ACC112 (cell line): ENCODE measurements around the gene KLK5.
"Not testable (repeated sequence)": the region's sequence is repeated elsewhere in the genome, so short reads cannot be mapped to it uniquely, and the experiment has no call there.

Experiments used
- H2AFZ ChIP-seq: fragments of 200-600 bp; sonication (generic); one replicate; pipeline ENCODE4 v1.6.0; 2017; ENCODE audit warnings: antibody characterized with exemption, low read length; ENCODE audit not compliant: unreplicated experiment
- H3K27ac ChIP-seq: fragments of 200-600 bp; sonication (generic); 2 replicates; pipeline ENCODE4 v1.5.1; 2014; ENCODE audit warnings: low read depth, mild to moderate bottlenecking, antibody characterized with exemption, low read length, moderate library complexity
- H3K27me3 ChIP-seq: fragments of 200-600 bp; sonication (generic); 2 replicates; pipeline ENCODE4 v1.6.1; 2014; ENCODE audit warnings: mild to moderate bottlenecking, antibody characterized with exemption, low read length, moderate library complexity, mixed read lengths; ENCODE audit not compliant: insufficient read depth
- H3K36me3 ChIP-seq: fragments of 200-600 bp; sonication (generic); 2 replicates; pipeline ENCODE4 v1.6.1; 2016; ENCODE audit warnings: mild to moderate bottlenecking, antibody characterized with exemption, low read length, moderate library complexity, mixed read lengths; ENCODE audit not compliant: insufficient read depth
- H3K4me1 ChIP-seq: fragments of 200-600 bp; sonication (generic); one replicate; pipeline ENCODE4 v1.6.1; 2016; ENCODE audit warnings: low read length, mixed read lengths; ENCODE audit not compliant: insufficient read depth, unreplicated experiment, control insufficient read depth
- H3K4me3 ChIP-seq: fragments of 200-600 bp; sonication (generic); 2 replicates; pipeline ENCODE4 v1.5.1; 2014; ENCODE audit warnings: mild to moderate bottlenecking, low read depth, low read length
- H3K79me2 ChIP-seq: fragments of 200-600 bp; sonication (generic); one replicate; pipeline ENCODE4 v1.6.0; 2016; ENCODE audit warnings: low read length; ENCODE audit not compliant: control insufficient read depth, unreplicated experiment, insufficient read depth

Gene KLK5

GRCh38 chr19:50952910-50953309, at the start of gene KLK5:
TSS of gene KLK5 (minus strand) at chr19:50953038. CDS start at chr19:50952657, 381 bp downstream.
- H2AFZ ChIP-seq, result no peak within 1 kb of the TSS
- H3K4me1 ChIP-seq, result no peaks in the 10 kb centered on the region
- H3K79me2 ChIP-seq, result no peaks in the 10 kb centered on the region
- H3K36me3 ChIP-seq, result no peaks in the 10 kb centered on the region
- no peak within 1 kb of the TSS for H3K27ac ChIP-seq
- H3K27me3 ChIP-seq, result peaks cover 11% of the 10 kb centered on the region; the same call in 1 of the 2 replicates
- no peak within 1 kb of the TSS for H3K4me3 ChIP-seq

- Histone ChIP-seq H3K27me3 (peaks cover 28% of the 10 kb centered on the region), H3K36me3 (no peaks in the 10 kb centered on the region), H3K4me3 (no peak overlapping the region), H2AFZ (no peak overlapping the region), H3K79me2 (no peaks in the 10 kb centered on the region), H3K27ac (no peak overlapping the region), H3K4me1 (no peaks in the 10 kb centered on the region)
Observed at GRCh38 chr19:51002089-51002532, 49.3 kb upstream of the KLK5 start.

- H3K4me3 ChIP-seq, result no peak within 1 kb of the TSS
- H2AFZ ChIP-seq, result no peak within 1 kb of the TSS
Observed at GRCh38 chr19:51001515-51001914, 48.7 kb upstream of the KLK5 start, which contains the start of gene KLK8. TSS of gene KLK8 (minus strand) at chr19:51001604. CDS start at chr19:51001167, 437 bp downstream.

GRCh38 chr19:51000981-51001380, 48.1 kb upstream of the KLK5 start:
- Histone ChIP-seq H3K4me1 (no peaks in the 10 kb centered on the region), H3K79me2 (no peaks in the 10 kb centered on the region), H3K27ac (no peak overlapping the region), H3K36me3 (no peaks in the 10 kb centered on the region), H3K27me3 (peaks cover 24% of the 10 kb centered on the region), H2AFZ (no peak overlapping the region), H3K4me3 (no peak overlapping the region)

More at GRCh38 chr19:51001515-51001914, 48.7 kb upstream of the KLK5 start, which contains the start of gene KLK8:
- Histone ChIP-seq H3K27me3 (peaks cover 29% of the 10 kb centered on the region), H3K36me3 (no peaks in the 10 kb centered on the region), H3K4me1 (no peaks in the 10 kb centered on the region), H3K27ac (no peak within 1 kb of the TSS), H3K79me2 (no peaks in the 10 kb centered on the region)

- Histone ChIP-seq H3K27me3 (peaks cover 23% of the 10 kb centered on the region), H3K36me3 (no peaks in the 10 kb centered on the region), H3K79me2 (no peaks in the 10 kb centered on the region), H3K4me3 (no peak overlapping the region), H3K27ac (no peak overlapping the region), H3K4me1 (no peaks in the 10 kb centered on the region), H2AFZ (no peak overlapping the region)
Observed at GRCh38 chr19:51000426-51000825, 47.6 kb upstream of the KLK5 start.

- no peaks in the 10 kb centered on the region for H3K4me1 ChIP-seq
- H2AFZ ChIP-seq, result no peak overlapping the region
- no peaks in the 10 kb centered on the region for H3K79me2 ChIP-seq
- peaks cover 16% of the 10 kb centered on the region for H3K27me3 ChIP-seq
- no peak overlapping the region for H3K27ac ChIP-seq
- no peaks in the 10 kb centered on the region for H3K36me3 ChIP-seq
- no peak overlapping the region for H3K4me3 ChIP-seq
Observed at GRCh38 chr19:50998686-50999085, 45.8 kb upstream of the KLK5 start.

GRCh38 chr19:50998061-50998460, 45.2 kb upstream of the KLK5 start:
- H3K79me2 ChIP-seq, result no peaks in the 10 kb centered on the region
- H3K27me3 ChIP-seq, result peaks cover 16% of the 10 kb centered on the region
- no peaks in the 10 kb centered on the region for H3K36me3 ChIP-seq
- H3K27ac ChIP-seq, result no peak overlapping the region
- H3K4me1 ChIP-seq, result no peaks in the 10 kb centered on the region
- H2AFZ ChIP-seq, result no peak overlapping the region
- no peak overlapping the region for H3K4me3 ChIP-seq

GRCh38 chr19:50994129-50994528, 41.3 kb upstream of the KLK5 start:
- peaks cover 24% of the 10 kb centered on the region for H3K27me3 ChIP-seq
- no peaks in the 10 kb centered on the region for H3K36me3 ChIP-seq
- no peak overlapping the region for H3K27ac ChIP-seq
- no peak overlapping the region for H2AFZ ChIP-seq
- no peaks in the 10 kb centered on the region for H3K79me2 ChIP-seq
- no peak overlapping the region for H3K4me3 ChIP-seq
- no peaks in the 10 kb centered on the region for H3K4me1 ChIP-seq

GRCh38 chr19:50992666-50993035, 39.8 kb upstream of the KLK5 start:
- no peak overlapping the region for H3K4me3 ChIP-seq
- H2AFZ ChIP-seq, result no peak overlapping the region
- no peak overlapping the region for H3K27ac ChIP-seq
- H3K27me3 ChIP-seq, result peaks cover 25% of the 10 kb centered on the region
- H3K79me2 ChIP-seq, result no peaks in the 10 kb centered on the region
- H3K4me1 ChIP-seq, result no peaks in the 10 kb centered on the region
- no peaks in the 10 kb centered on the region for H3K36me3 ChIP-seq

GRCh38 chr19:50984416-50984815, 31.6 kb upstream of the KLK5 start:
- not testable (repeated sequence) for H3K4me1 ChIP-seq, H3K4me3 ChIP-seq, H3K79me2 ChIP-seq, H3K27ac ChIP-seq, H2AFZ ChIP-seq, H3K36me3 ChIP-seq
- peaks cover 31% of the 10 kb centered on the region for H3K27me3 ChIP-seq

- Histone ChIP-seq H3K4me1 (no peaks in the 10 kb centered on the region), H3K4me3 (no peak within 1 kb of the TSS), H2AFZ (no peak within 1 kb of the TSS), H3K27ac (no peak within 1 kb of the TSS), H3K36me3 (no peaks in the 10 kb centered on the region), H3K79me2 (no peaks in the 10 kb centered on the region), H3K27me3 (peaks cover 30% of the 10 kb centered on the region)
Observed at GRCh38 chr19:50983625-50984292, 30.9 kb upstream of the KLK5 start, which contains the start of gene KLK7. TSS of gene KLK7 (minus strand) at chr19:50983917. CDS start at chr19:50982399, 1,518 bp downstream.
